Measurements from ENCODE around the gene MUS81. TPM values are rescaled to one million over a fixed set of nuclear protein-coding genes. Genes with fewer than 3 reads are reported as not detected.

MUS81 gene
- total and polyA plus RNA-seq, 2 of the 13 experiments (the other 11 are each of a cell fraction or from before 2014, with no cell fraction given): 25.6 to 30.2 TPM

DNA sequence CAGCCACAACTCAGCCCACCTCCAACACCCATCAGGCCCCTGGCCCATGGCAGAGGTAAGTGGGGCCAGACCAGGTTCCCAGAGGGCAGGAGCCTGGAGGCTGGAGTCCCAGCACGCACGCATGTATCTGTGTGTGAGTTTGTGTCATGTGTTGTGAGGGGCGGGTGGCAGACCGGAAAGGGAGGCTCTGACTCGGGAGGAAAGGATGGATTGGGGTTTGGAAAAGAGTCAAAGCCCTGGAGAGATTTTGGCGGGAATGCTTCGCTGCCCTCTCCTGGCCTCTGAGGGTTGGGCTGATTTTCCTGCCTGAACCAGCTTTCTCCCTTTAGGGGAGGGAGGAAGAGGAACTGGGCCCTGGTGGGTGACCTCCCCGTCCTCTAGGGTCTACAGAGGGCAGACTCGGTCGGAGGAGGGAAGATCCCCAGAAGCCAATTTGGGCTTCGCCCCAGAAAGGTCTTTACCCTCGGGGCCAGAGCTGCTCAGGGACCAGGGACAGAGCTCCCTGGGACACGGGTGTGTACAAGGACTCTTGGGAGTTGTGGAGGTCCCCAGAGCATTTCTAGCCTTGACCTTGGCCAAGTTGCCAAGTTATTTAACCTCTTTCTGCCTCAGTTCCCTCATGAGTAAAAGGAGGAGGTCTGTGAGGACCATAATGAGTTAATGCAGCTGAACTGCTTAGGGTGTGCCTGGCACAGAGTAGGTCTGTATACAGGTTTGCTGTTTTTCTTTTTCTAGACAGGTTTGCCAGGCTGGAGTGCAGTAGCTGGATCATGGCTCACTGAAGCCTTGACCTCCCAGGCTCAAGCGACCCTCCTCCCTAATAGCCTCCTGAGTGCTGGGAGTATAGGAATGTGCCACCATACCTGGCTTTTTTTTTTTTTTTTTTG is 51.7 kb downstream of the MUS81 start (continued):
- TF ChIP-seq, protein P1, sequence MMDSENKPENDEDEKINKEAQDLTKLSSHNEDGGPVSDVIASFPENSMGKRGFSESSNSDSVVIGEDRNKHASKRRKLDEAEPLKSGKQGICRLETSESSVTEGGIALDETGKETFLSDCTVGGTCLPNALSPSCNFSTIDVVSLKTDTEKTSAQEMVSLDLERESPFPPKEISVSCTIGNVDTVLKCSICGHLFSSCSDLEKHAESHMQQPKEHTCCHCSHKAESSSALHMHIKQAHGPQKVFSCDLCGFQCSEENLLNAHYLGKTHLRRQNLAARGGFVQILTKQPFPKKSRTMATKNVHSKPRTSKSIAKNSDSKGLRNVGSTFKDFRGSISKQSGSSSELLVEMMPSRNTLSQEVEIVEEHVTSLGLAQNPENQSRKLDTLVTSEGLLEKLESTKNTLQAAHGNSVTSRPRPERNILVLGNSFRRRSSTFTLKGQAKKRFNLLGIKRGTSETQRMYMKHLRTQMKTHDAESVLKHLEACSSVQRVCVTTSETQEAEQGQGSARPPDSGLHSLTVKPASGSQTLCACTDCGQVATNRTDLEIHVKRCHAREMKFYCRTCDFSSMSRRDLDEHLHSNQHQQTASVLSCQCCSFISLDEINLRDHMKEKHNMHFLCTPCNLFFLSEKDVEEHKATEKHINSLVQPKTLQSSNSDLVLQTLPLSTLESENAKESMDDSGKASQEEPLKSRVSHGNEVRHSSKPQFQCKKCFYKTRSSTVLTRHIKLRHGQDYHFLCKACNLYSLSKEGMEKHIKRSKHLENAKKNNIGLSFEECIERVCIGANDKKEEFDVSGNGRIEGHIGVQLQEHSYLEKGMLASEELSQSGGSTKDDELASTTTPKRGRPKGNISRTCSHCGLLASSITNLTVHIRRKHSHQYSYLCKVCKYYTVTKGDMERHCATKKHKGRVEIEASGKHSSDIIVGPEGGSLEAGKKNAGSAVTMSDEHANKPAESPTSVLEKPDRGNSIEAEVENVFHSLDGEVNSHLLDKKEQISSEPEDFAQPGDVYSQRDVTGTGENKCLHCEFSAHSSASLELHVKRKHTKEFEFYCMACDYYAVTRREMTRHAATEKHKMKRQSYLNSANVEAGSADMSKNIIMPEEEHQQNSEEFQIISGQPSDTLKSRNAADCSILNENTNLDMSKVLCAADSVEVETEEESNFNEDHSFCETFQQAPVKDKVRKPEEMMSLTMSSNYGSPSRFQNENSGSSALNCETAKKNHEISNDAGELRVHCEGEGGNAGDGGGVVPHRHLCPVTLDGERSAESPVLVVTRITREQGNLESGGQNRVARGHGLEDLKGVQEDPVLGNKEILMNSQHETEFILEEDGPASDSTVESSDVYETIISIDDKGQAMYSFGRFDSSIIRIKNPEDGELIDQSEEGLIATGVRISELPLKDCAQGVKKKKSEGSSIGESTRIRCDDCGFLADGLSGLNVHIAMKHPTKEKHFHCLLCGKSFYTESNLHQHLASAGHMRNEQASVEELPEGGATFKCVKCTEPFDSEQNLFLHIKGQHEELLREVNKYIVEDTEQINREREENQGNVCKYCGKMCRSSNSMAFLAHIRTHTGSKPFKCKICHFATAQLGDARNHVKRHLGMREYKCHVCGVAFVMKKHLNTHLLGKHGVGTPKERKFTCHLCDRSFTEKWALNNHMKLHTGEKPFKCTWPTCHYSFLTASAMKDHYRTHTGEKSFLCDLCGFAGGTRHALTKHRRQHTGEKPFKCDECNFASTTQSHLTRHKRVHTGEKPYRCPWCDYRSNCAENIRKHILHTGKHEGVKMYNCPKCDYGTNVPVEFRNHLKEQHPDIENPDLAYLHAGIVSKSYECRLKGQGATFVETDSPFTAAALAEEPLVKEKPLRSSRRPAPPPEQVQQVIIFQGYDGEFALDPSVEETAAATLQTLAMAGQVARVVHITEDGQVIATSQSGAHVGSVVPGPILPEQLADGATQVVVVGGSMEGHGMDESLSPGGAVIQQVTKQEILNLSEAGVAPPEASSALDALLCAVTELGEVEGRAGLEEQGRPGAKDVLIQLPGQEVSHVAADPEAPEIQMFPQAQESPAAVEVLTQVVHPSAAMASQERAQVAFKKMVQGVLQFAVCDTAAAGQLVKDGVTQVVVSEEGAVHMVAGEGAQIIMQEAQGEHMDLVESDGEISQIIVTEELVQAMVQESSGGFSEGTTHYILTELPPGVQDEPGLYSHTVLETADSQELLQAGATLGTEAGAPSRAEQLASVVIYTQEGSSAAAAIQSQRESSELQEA (CRISPR knock-in tag; IDR thresholded peaks at IDR 0.05; ENCODE audit: not compliant biosample characterization): no peak
- TF ChIP-seq FOSL2 (CRISPR knock-in tag; IDR thresholded peaks at IDR 0.05) (no peak), STAG1 (CRISPR knock-in tag; IDR thresholded peaks at IDR 0.05) (peak; percentile 28), ZNF441 (CRISPR knock-in tag; IDR thresholded peaks at IDR 0.05; ENCODE audit: borderline replicate concordance) (0 out of 2 replicates have a peak, but pooled peaks have one; percentile 26), DNMT1 (CRISPR knock-in tag; IDR thresholded peaks at IDR 0.05) (no peak), ZNF891 (CRISPR knock-in tag; IDR thresholded peaks at IDR 0.05) (0 out of 2 replicates have a peak, but pooled peaks have one; percentile 34), ETV5 (CRISPR knock-in tag; IDR thresholded peaks at IDR 0.05; ENCODE audit: borderline replicate concordance) (peak; percentile 49; the same call in 1 of the 2 replicates), ZNF430 (CRISPR knock-in tag; IDR thresholded peaks at IDR 0.05) (no peak), ZNF572 (CRISPR knock-in tag; IDR thresholded peaks at IDR 0.05) (no peak), MIXL1 (CRISPR knock-in tag; IDR thresholded peaks at IDR 0.05) (no peak), KLF9 (CRISPR knock-in tag; IDR thresholded peaks at IDR 0.05; ENCODE audit: low read depth) (no peak), ZNF589 (CRISPR knock-in tag; conservative IDR thresholded peaks at IDR 0.05) (no peak)
- TF ChIP-seq, protein P2, sequence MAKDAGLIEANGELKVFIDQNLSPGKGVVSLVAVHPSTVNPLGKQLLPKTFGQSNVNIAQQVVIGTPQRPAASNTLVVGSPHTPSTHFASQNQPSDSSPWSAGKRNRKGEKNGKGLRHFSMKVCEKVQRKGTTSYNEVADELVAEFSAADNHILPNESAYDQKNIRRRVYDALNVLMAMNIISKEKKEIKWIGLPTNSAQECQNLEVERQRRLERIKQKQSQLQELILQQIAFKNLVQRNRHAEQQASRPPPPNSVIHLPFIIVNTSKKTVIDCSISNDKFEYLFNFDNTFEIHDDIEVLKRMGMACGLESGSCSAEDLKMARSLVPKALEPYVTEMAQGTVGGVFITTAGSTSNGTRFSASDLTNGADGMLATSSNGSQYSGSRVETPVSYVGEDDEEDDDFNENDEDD (CRISPR knock-in tag; IDR thresholded peaks at IDR 0.05; ENCODE audit: borderline replicate concordance): peak; percentile 75; the same call in 1 of the 2 replicates
- TF ChIP-seq, protein P3, sequence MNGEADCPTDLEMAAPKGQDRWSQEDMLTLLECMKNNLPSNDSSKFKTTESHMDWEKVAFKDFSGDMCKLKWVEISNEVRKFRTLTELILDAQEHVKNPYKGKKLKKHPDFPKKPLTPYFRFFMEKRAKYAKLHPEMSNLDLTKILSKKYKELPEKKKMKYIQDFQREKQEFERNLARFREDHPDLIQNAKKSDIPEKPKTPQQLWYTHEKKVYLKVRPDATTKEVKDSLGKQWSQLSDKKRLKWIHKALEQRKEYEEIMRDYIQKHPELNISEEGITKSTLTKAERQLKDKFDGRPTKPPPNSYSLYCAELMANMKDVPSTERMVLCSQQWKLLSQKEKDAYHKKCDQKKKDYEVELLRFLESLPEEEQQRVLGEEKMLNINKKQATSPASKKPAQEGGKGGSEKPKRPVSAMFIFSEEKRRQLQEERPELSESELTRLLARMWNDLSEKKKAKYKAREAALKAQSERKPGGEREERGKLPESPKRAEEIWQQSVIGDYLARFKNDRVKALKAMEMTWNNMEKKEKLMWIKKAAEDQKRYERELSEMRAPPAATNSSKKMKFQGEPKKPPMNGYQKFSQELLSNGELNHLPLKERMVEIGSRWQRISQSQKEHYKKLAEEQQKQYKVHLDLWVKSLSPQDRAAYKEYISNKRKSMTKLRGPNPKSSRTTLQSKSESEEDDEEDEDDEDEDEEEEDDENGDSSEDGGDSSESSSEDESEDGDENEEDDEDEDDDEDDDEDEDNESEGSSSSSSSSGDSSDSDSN (CRISPR knock-in tag; IDR thresholded peaks at IDR 0.05): no peak
- TF ChIP-seq, protein P4, sequence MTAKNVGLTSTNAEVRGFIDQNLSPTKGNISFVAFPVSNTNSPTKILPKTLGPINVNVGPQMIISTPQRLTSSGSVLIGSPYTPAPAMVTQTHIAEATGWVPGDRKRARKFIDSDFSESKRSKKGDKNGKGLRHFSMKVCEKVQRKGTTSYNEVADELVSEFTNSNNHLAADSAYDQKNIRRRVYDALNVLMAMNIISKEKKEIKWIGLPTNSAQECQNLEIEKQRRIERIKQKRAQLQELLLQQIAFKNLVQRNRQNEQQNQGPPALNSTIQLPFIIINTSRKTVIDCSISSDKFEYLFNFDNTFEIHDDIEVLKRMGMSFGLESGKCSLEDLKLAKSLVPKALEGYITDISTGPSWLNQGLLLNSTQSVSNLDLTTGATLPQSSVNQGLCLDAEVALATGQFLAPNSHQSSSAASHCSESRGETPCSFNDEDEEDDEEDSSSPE (CRISPR knock-in tag; IDR thresholded peaks at IDR 0.05): peak; percentile 89
- TF ChIP-seq, protein P5, sequence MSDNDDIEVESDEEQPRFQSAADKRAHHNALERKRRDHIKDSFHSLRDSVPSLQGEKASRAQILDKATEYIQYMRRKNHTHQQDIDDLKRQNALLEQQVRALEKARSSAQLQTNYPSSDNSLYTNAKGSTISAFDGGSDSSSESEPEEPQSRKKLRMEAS (IDR thresholded peaks at IDR 0.05): no peak; the same call in 1 of the 2 replicates

Data from HepG2 (cell line).